ENCODE data around the gene FCSK.

The FCSK gene

GRCh38 chr16:70437017-70437581 lies 17.3 kb upstream of the FCSK start:
- H3K27me3 ChIP-seq (ENCODE audit: control insufficient read depth, insufficient read depth, low read length) = no peaks in the 10 kb centered on the region
- peak overlapping the region; percentile 80 for H3K27ac ChIP-seq
- no peaks in the 10 kb centered on the region for H3K36me3 ChIP-seq (ENCODE audit: control insufficient read depth, insufficient read depth, low read length)
- TF ChIP-seq CTCF (IDR thresholded peaks at IDR 0.05) = no peak
- peak overlapping the region; percentile 69 for H2AFZ ChIP-seq
- peak overlapping the region; percentile 91 for H3K4me2 ChIP-seq (ENCODE audit: low read length)
- H3K4me1 ChIP-seq = peaks cover 51% of the 10 kb centered on the region
- H3K79me2 ChIP-seq = peaks cover 5% of the 10 kb centered on the region
- peak overlapping the region; percentile 17 for H3K4me3 ChIP-seq (ENCODE audit: low read depth, low read length)
- H3K9ac ChIP-seq = no peak overlapping the region
- H3K9me3 ChIP-seq (ENCODE audit: control insufficient read depth, low read length) = no peaks in the 10 kb centered on the region

- peak overlapping the region; percentile 80 for H3K27ac ChIP-seq
- H3K4me2 ChIP-seq (ENCODE audit: low read length) = peak overlapping the region; percentile 91
- no peaks in the 10 kb centered on the region for H3K27me3 ChIP-seq (ENCODE audit: control insufficient read depth, insufficient read depth, low read length)
- no peaks in the 10 kb centered on the region for H3K9me3 ChIP-seq (ENCODE audit: control insufficient read depth, low read length)
- H3K36me3 ChIP-seq (ENCODE audit: control insufficient read depth, insufficient read depth, low read length) = no peaks in the 10 kb centered on the region
- peak overlapping the region; percentile 67 for H3K4me3 ChIP-seq (ENCODE audit: low read depth, low read length)
- peaks cover 46% of the 10 kb centered on the region for H3K4me1 ChIP-seq
- TF ChIP-seq CTCF (IDR thresholded peaks at IDR 0.05) = no peak
- no peak overlapping the region for H3K9ac ChIP-seq
- peaks cover 5% of the 10 kb centered on the region for H3K79me2 ChIP-seq
- peak overlapping the region; percentile 69 for H2AFZ ChIP-seq
Observed at GRCh38 chr16:70437582-70438557, 16.5 kb upstream of the FCSK start.

GRCh38 chr16:70438585-70438968 lies 15.8 kb upstream of the FCSK start:
- H3K27ac ChIP-seq = peak overlapping the region; percentile 80
- H3K79me2 ChIP-seq = peaks cover 5% of the 10 kb centered on the region

GRCh38 chr16:70438969-70439862 lies 15.2 kb upstream of the FCSK start, which contains the start of gene ST3GAL2:
Gene ST3GAL2, minus strand, starts transcription at chr16:70439100. Its CDS starts 40,570 bp downstream, at chr16:70398530.
- Histone ChIP-seq H3K27ac (peak within 1 kb of the TSS; percentile 80), H3K79me2 (peaks cover 5% of the 10 kb centered on the region), H2AFZ (peak within 1 kb of the TSS; percentile 95)

More at GRCh38 chr16:70438585-70438968, 15.8 kb upstream of the FCSK start:
- no peak for TF ChIP-seq CTCF (IDR thresholded peaks at IDR 0.05)
- Histone ChIP-seq H3K4me2 (ENCODE audit: low read length) (peak overlapping the region; percentile 91), H3K4me3 (ENCODE audit: low read depth, low read length) (peak overlapping the region; percentile 67), H2AFZ (no peak overlapping the region), H3K4me1 (peaks cover 39% of the 10 kb centered on the region), H3K27me3 (ENCODE audit: control insufficient read depth, insufficient read depth, low read length) (no peaks in the 10 kb centered on the region), H3K9ac (no peak overlapping the region), H3K36me3 (ENCODE audit: control insufficient read depth, insufficient read depth, low read length) (no peaks in the 10 kb centered on the region), H3K9me3 (ENCODE audit: control insufficient read depth, low read length) (no peaks in the 10 kb centered on the region)

More at GRCh38 chr16:70438969-70439862, 15.2 kb upstream of the FCSK start, which contains the start of gene ST3GAL2:
- peaks cover 33% of the 10 kb centered on the region for H3K4me1 ChIP-seq
- H3K4me3 ChIP-seq (ENCODE audit: low read depth, low read length) = peak within 1 kb of the TSS; percentile 67
- no peaks in the 10 kb centered on the region for H3K36me3 ChIP-seq (ENCODE audit: control insufficient read depth, insufficient read depth, low read length)
- H3K9ac ChIP-seq = no peak within 1 kb of the TSS
- peak within 1 kb of the TSS; percentile 91 for H3K4me2 ChIP-seq (ENCODE audit: low read length)
- H3K9me3 ChIP-seq (ENCODE audit: control insufficient read depth, low read length) = no peaks in the 10 kb centered on the region
- no peaks in the 10 kb centered on the region for H3K27me3 ChIP-seq (ENCODE audit: control insufficient read depth, insufficient read depth, low read length)
- peak; percentile 43 for TF ChIP-seq CTCF (IDR thresholded peaks at IDR 0.05)
